HepG2 (cell line): ENCODE data around the gene DNAJC18. TPM values are rescaled to one million over a fixed set of nuclear protein-coding genes. Genes with fewer than 3 reads are reported as not detected.

Experiments used
- CC2D1A ChIP-seq: sonication (generic); formaldehyde crosslinking; IDR thresholded peaks from 2 replicates; pipeline ENCODE4 v1.8.1; 2023; ENCODE audit warnings: mild to moderate bottlenecking, missing genetic modification reagents
- ESRRA ChIP-seq: sonication (generic); formaldehyde crosslinking; IDR thresholded peaks from 2 replicates; pipeline ENCODE4 v1.5.1; 2020; ENCODE audit warnings: mild to moderate bottlenecking, low read depth, missing genetic modification reagents
- HNRNPH1 ChIP-seq: fragments of 200-400 bp; formaldehyde crosslinking; optimal IDR thresholded peaks from 2 replicates; pipeline ENCODE3; 2017; ENCODE audit warnings: mild to moderate bottlenecking, low read depth, low read length
- KDM2A ChIP-seq: sonication (generic); formaldehyde crosslinking; IDR thresholded peaks from 2 replicates; pipeline ENCODE4 v1.4.0; 2020; ENCODE audit warnings: low read depth, missing genetic modification reagents, borderline replicate concordance
- MTA1 ChIP-seq: sonication (generic); formaldehyde crosslinking; IDR thresholded peaks from 2 replicates; pipeline ENCODE4 v1.4.0; 2020; ENCODE audit warnings: missing genetic modification reagents, mild to moderate bottlenecking, borderline replicate concordance
- MTF1 ChIP-seq: sonication (generic); formaldehyde crosslinking; IDR thresholded peaks from 2 replicates; pipeline ENCODE4 v1.5.0; 2020; ENCODE audit warnings: missing genetic modification reagents
- PAX8 ChIP-seq: sonication (generic); formaldehyde crosslinking; IDR thresholded peaks from 2 replicates; pipeline ENCODE4 v1.8.0; 2022; ENCODE audit warnings: mild to moderate bottlenecking, missing genetic modification reagents, borderline replicate concordance
- PRMT3 ChIP-seq: sonication (generic); formaldehyde crosslinking; IDR thresholded peaks from 2 replicates; pipeline ENCODE4 v1.8.1; 2022; ENCODE audit warnings: low read depth, mild to moderate bottlenecking, moderate library complexity, missing genetic modification reagents, borderline replicate concordance
- TSC22D2 ChIP-seq: sonication (generic); formaldehyde crosslinking; IDR thresholded peaks from 2 replicates; pipeline ENCODE4 v1.5.1; 2020; ENCODE audit warnings: missing genetic modification reagents, mild to moderate bottlenecking, borderline replicate concordance
- ZFX ChIP-seq: sonication (generic); formaldehyde crosslinking; IDR thresholded peaks from 2 replicates; pipeline ENCODE4 v1.4.0; 2020; ENCODE audit warnings: mild to moderate bottlenecking, low read depth, missing genetic modification reagents, moderate library complexity
- ZNF616 ChIP-seq: sonication (generic); formaldehyde crosslinking; IDR thresholded peaks from 2 replicates; pipeline ENCODE4 v1.5.0; 2020; ENCODE audit warnings: low read depth, mild to moderate bottlenecking, missing genetic modification reagents
- polyA plus RNA-seq, 8 experiments: library from polyadenylated mRNA; depleted of rRNA in 3 of 8; stranded (reverse) in 7 of 8; unstranded in 1 of 8; fragments of >200 nt; fragmentation: Illumina TruSeq in 4 of 8; extraction: Trizol in 4 of 8; gene quantifications; 2 replicates each; pipeline versions ENCODE4 v1.2.1 to v1.2.3, GENCODE V29; 2011 to 2016; ENCODE audit warnings: low read depth in 4 of 8, missing spikeins in 1 of 8, mixed read lengths in 1 of 8; ENCODE audit not compliant: insufficient read depth in 1 of 8
- total RNA-seq, 5 experiments: library from RNA; depleted of rRNA; stranded (reverse); fragments of >200 nt; fragmentation: Illumina TruSeq; extraction: Trizol; gene quantifications; 2 replicates each; pipeline ENCODE4 v1.2.3, GENCODE V29; 2016; ENCODE audit warnings: low read depth in 1 of 5
- TF ChIP-seq, protein P1 (sequence below), 2 experiments: sonication (generic) in 1 of 2; formaldehyde crosslinking in 1 of 2; IDR thresholded peaks; 2 replicates each; pipeline versions ENCODE4 v1.4.0 to v1.6.1; 2016 to 2020; ENCODE audit warnings: borderline replicate concordance in 1 of 2, low read depth in 1 of 2, mild to moderate bottlenecking in 1 of 2, missing genetic modification reagents in 1 of 2
- TF ChIP-seq, protein P2 (sequence below): sonication (generic); formaldehyde crosslinking; IDR thresholded peaks from 2 replicates; pipeline ENCODE4 v1.4.0; 2020; ENCODE audit warnings: missing genetic modification reagents, borderline replicate concordance
- TF ChIP-seq, protein P3 (sequence below): sonication (generic); formaldehyde crosslinking; IDR thresholded peaks from 2 replicates; pipeline ENCODE4 v1.4.0; 2020; ENCODE audit warnings: missing genetic modification reagents, borderline replicate concordance

DNAJC18 gene
- total and polyA plus RNA-seq, 2 of the 13 experiments (the other 11 are each of a cell fraction or from before 2014, with no cell fraction given): 6.5 to 6.6 TPM

DNA sequence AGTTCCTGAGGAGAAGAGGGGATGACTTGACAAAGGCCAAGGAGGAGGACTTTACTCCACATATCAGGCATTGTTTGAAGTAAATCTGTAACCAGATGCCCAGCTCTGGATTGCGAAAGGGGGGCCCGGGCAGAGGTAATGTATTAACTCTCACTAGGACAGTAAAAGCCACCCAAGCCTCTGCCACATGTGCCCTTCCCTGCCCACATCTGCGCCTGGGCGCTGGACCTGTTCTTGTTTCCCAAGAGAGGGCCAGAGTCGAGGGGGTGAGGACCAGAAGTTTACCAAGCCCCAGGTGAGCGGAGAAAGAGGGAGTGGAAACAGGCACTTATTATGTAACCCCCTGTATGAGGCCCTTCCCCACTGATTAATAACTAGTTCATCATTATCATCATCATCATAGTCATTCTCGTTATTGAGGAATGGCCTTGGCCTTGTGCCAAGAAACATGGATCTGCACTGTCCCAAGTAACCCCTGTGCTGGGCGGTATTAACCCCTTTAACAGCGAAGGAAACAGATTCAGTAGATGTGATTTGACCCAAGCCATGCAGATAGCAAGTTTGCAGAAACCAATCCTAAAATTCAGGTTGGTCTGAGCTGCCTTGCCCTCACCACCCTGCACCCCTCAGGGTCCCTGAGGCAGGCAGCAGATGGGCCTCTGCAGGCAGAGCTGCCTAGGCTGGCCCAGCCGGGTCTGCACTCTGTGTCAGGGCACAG lies 55.9 kb downstream of the DNAJC18 start, which contains the start of gene SLC23A1 (continued):
- TF ChIP-seq, protein P1, sequence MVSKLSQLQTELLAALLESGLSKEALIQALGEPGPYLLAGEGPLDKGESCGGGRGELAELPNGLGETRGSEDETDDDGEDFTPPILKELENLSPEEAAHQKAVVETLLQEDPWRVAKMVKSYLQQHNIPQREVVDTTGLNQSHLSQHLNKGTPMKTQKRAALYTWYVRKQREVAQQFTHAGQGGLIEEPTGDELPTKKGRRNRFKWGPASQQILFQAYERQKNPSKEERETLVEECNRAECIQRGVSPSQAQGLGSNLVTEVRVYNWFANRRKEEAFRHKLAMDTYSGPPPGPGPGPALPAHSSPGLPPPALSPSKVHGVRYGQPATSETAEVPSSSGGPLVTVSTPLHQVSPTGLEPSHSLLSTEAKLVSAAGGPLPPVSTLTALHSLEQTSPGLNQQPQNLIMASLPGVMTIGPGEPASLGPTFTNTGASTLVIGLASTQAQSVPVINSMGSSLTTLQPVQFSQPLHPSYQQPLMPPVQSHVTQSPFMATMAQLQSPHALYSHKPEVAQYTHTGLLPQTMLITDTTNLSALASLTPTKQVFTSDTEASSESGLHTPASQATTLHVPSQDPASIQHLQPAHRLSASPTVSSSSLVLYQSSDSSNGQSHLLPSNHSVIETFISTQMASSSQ (IDR thresholded peaks at IDR 0.05; ENCODE audit: low read depth): peak; percentile 60
- TF ChIP-seq, protein P1 (CRISPR knock-in tag; IDR thresholded peaks at IDR 0.05; ENCODE audit: borderline replicate concordance): peak; percentile 76; the same call in 1 of the 2 replicates
- no peak for TF ChIP-seq MTF1 (CRISPR knock-in tag)
- TF ChIP-seq, protein P2, sequence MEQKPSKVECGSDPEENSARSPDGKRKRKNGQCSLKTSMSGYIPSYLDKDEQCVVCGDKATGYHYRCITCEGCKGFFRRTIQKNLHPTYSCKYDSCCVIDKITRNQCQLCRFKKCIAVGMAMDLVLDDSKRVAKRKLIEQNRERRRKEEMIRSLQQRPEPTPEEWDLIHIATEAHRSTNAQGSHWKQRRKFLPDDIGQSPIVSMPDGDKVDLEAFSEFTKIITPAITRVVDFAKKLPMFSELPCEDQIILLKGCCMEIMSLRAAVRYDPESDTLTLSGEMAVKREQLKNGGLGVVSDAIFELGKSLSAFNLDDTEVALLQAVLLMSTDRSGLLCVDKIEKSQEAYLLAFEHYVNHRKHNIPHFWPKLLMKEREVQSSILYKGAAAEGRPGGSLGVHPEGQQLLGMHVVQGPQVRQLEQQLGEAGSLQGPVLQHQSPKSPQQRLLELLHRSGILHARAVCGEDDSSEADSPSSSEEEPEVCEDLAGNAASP (CRISPR knock-in tag): 0 out of 2 replicates have a peak, but pooled peaks have one; percentile 29
- TF ChIP-seq PAX8 (CRISPR knock-in tag): no peak
- TF ChIP-seq CC2D1A (CRISPR knock-in tag): no peak
- TF ChIP-seq MTA1 (CRISPR knock-in tag): 0 out of 2 replicates have a peak, but pooled peaks have one; percentile 35
- no peak; the same call in 1 of the 2 replicates for TF ChIP-seq ZFX
- peak; percentile 44; the same call in 1 of the 2 replicates for TF ChIP-seq KDM2A
- no peak for TF ChIP-seq ZNF616 (CRISPR knock-in tag)
- TF ChIP-seq TSC22D2 (CRISPR knock-in tag): no peak
- TF ChIP-seq PRMT3 (CRISPR knock-in tag): no peak
- TF ChIP-seq ESRRA: no peak
- TF ChIP-seq HNRNPH1: no peak
- TF ChIP-seq, protein P3, sequence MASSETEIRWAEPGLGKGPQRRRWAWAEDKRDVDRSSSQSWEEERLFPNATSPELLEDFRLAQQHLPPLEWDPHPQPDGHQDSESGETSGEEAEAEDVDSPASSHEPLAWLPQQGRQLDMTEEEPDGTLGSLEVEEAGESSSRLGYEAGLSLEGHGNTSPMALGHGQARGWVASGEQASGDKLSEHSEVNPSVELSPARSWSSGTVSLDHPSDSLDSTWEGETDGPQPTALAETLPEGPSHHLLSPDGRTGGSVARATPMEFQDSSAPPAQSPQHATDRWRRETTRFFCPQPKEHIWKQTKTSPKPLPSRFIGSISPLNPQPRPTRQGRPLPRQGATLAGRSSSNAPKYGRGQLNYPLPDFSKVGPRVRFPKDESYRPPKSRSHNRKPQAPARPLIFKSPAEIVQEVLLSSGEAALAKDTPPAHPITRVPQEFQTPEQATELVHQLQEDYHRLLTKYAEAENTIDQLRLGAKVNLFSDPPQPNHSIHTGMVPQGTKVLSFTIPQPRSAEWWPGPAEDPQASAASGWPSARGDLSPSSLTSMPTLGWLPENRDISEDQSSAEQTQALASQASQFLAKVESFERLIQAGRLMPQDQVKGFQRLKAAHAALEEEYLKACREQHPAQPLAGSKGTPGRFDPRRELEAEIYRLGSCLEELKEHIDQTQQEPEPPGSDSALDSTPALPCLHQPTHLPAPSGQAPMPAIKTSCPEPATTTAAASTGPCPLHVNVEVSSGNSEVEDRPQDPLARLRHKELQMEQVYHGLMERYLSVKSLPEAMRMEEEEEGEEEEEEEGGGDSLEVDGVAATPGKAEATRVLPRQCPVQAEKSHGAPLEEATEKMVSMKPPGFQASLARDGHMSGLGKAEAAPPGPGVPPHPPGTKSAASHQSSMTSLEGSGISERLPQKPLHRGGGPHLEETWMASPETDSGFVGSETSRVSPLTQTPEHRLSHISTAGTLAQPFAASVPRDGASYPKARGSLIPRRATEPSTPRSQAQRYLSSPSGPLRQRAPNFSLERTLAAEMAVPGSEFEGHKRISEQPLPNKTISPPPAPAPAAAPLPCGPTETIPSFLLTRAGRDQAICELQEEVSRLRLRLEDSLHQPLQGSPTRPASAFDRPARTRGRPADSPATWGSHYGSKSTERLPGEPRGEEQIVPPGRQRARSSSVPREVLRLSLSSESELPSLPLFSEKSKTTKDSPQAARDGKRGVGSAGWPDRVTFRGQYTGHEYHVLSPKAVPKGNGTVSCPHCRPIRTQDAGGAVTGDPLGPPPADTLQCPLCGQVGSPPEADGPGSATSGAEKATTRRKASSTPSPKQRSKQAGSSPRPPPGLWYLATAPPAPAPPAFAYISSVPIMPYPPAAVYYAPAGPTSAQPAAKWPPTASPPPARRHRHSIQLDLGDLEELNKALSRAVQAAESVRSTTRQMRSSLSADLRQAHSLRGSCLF (CRISPR knock-in tag): no peak
